ENCODE results near the gene INPP5A.

- TF ChIP-seq CTCF (conservative IDR thresholded peaks at IDR 0.05; ENCODE audit: low read depth, low read length), result no peak
- no peak for TF ChIP-seq EZH2 (IDR thresholded peaks at IDR 0.05; ENCODE audit: low read length, unreplicated experiment)
- TF ChIP-seq EZH2phosphoT487 (IDR thresholded peaks at IDR 0.05; ENCODE audit: borderline replicate concordance, low read length), result no peak
Observed at GRCh38 chr10:132828681-132829080, 291.1 kb downstream of the INPP5A start.

Data from PC-3 (cell line).